GM23248 (cell line): ENCODE measurements around the gene CLGN.

Experiments used
- EZH2 ChIP-seq: fragments of 200-600 bp; sonication (generic); IDR thresholded peaks from 2 replicates; pipeline ENCODE4 v1.6.1; 2018; ENCODE audit warnings: antibody characterized with exemption, mild to moderate bottlenecking; ENCODE audit not compliant: insufficient read depth, poor library complexity, severe bottlenecking
- EZH2phosphoT487 ChIP-seq: fragments of 200-600 bp; sonication (generic); IDR thresholded peaks from 2 replicates; pipeline ENCODE4 v1.6.1; 2018; ENCODE audit warnings: antibody characterized with exemption, moderate library complexity, mild to moderate bottlenecking, low read depth; ENCODE audit not compliant: insufficient read depth

DNA sequence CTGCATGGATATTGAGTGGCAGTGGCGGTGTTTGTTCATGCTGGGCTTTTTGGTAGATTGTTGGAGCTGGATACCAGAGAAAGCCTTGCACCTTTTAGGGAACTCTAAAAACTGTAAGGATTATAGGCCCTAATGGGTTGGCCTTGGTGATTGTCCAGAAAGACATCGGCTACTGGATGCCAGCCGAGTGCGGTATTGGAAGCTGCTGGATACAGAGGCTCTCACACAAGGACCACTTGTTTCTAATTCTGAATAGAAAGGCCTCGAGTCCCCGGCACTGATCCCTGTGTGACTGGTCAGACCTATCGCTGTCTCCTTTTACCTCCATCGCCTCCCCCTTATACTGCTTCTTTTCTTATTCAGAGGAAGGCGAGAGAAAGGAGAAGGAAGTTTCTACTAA is 81.3 kb downstream of the CLGN start:
- TF ChIP-seq EZH2 = no peak
- no peak for TF ChIP-seq EZH2phosphoT487
